Stimulated activated naive CD4-positive, alpha-beta T cell (primary cell): Measurements from ENCODE around the gene OR9K2.
"Not testable (repeated sequence)": the region's sequence is repeated elsewhere in the genome, so short reads cannot be mapped to it uniquely, and the experiment has no call there.

Source experiments
- DNase-seq, 6 experiments: peaks; one replicate each; lab custom pipeline; 2025; lab: John Stamatoyannopoulos, UW

Gene OR9K2

DNA sequence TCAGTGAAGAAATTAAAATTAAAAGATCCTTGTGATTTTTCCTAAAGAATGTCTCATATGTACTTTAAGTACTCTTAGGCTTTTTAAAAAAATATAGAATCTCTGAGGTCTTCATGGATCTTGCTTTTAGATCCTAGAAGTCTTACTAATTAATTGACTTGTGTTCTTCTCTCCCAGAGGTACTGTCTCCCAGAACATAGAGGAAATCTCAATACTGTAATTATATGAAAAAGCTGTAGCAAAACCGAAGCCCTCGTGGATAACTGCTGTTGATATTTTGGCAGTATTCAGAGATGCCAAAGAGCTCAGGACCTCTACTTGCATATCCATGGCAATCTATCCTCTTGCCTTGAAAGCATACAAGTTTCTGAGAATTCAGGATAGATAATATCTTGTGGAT lies at the start of gene OR9K2:
Gene OR9K2, plus strand, starts transcription at position 301 of the 400 bp plus-strand sequence. CDS start 3,429 bp downstream, outside the sequence.
- DNase-seq: no peak

- no peak for DNase-seq
Observed at GRCh38 chr12:55092579-55092978, 33.6 kb upstream of the OR9K2 start.

DNA sequence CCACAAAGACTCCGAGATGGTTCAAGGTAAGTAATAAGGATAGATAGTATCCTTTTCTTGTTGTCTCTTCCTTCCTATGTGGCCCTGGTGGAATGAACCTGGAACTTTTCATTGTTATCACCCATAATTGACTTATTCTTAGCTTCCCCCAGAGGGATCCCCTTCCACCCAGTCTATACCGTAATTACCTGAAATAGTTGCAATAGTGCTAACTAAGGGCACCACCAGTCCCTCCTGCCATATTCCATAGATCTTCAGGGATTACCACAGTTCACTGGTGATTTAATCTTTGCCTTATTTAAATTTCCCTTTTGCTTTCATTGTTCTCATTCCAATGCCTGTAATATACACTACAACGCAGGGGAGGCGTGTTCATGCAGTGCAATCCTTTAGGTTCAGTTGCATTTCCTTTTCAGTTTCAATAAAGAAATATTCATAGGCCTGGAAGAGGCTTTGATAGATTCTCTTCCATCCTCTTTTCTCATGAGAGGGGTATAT lies 13.8 kb upstream of the OR9K2 start:
- no peak for DNase-seq

- no peak for DNase-seq
Observed at GRCh38 chr12:55116152-55116551, 10.1 kb upstream of the OR9K2 start.

DNA sequence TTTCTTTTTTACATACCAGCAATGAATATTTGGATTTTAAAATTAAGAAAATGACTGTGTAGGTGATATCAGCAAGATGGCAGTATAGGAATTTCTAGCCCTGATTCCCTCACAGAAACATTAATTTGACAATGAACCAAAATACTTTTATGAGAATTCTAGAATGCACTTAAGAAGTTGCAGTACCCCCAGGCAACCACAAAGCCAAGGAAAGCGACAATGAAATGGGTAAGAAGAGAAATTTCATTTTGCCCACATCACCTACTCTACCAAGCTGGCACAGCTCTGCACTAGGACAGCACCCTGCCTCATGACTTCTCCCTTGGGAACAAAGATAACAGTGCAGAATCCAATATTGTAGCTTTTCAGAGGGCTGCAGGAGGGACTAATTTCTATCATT lies 6.6 kb downstream of the OR9K2 start:
- DNase-seq: no peak

- DNase-seq: peak in 4 of 6 experiments; percentile 12 to 43 (median 26)
Observed at GRCh38 chr12:55142669-55143565, 16.7 kb downstream of the OR9K2 start.

DNA sequence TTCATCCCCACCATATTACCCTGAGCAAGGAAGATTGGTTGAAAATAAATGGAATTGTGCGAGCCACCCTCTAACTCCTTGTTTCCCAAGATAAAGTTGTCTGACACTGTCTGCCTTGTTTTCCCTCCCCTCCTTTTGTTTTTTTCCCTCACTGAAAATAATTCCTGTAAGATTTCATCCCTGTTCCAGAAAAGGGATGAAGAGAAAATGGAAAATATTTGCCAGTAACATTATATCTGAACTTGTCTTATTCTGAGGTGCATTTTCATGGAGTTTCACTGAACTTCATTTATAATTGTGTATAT lies 17.3 kb downstream of the OR9K2 start:
- DNase-seq: no peak

DNA sequence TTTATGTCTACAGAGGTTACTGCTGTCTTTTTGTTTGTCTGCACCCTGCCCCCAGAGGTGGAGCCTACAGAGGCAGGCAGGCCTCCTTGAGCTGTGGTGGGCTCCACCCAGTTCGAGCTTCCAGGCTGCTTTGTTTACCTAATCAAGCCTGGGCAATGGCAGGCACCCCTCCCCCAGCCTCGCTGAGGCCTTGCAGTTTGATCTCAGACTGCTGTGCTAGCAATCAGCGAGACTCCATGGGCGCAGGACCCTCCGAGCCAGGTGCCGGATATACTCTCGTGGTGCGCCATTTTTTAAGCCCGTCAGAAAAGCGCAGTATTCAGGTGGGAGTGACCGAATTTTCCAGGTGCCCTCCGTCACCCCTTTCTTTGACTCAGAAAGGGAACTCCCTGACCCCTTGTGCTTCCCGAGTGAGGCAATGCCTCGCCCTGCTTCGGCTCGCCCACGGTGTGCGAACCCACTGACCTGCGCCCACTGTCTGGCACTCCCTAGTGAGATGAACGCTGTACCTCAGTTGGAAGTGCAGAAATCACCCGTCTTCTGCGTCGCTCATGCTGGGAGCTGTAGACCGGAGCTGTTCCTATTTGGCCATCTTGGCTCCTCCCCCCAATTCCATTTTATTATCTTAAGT lies 40.9 kb downstream of the OR9K2 start:
- not testable (repeated sequence) for DNase-seq

DNA sequence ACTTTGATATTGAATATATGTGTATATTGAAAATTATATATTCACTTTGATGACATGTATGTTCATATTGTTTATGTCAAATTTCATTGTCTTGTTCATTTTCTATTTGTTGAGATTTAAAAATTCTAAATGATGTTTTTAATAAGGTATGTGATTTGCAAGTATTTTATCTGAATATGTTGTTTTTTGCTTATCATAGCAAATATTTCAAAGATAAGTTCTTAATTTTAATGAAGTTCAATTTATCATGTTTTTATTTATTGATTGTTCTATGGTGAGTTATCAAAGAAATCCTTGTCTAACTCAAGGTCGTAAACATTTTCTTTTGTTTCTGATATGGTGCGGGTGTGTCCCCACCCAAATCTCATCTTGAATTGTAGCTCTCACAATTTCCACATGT lies 45.2 kb downstream of the OR9K2 start:
- no peak for DNase-seq

DNA sequence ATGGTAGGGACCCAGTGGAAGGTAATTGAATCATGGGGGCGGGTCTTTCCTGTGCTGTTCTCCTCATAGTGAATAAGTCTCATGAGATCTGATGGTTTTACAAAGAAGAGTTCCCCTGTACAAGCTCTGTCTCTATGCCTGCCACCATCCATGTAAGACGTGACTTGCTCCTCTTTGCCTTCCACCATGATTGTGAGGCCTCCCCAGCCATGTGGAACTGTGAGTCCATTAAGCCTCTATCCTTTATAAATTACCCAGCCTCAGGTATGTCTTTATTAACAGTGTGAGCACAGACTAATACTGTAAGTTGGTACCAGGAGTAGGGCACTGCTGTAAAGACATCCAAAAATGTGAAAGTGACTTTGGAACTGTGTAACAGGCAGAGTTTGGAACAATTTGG lies 45.6 kb downstream of the OR9K2 start:
- not testable (repeated sequence) for DNase-seq

GRCh38 chr12:55172686-55173085 lies 46.5 kb downstream of the OR9K2 start:
- DNase-seq: no peak

- no peak for DNase-seq
Observed at GRCh38 chr12:55173456-55173855, 47.2 kb downstream of the OR9K2 start.
